Measurements from ENCODE around the gene POLR1G. TPM values are rescaled to one million over a fixed set of nuclear protein-coding genes. Genes with fewer than 3 reads are reported as not detected.

POLR1G gene, protein sequence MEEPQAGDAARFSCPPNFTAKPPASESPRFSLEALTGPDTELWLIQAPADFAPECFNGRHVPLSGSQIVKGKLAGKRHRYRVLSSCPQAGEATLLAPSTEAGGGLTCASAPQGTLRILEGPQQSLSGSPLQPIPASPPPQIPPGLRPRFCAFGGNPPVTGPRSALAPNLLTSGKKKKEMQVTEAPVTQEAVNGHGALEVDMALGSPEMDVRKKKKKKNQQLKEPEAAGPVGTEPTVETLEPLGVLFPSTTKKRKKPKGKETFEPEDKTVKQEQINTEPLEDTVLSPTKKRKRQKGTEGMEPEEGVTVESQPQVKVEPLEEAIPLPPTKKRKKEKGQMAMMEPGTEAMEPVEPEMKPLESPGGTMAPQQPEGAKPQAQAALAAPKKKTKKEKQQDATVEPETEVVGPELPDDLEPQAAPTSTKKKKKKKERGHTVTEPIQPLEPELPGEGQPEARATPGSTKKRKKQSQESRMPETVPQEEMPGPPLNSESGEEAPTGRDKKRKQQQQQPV
- total RNA-seq (2022; extraction: Qiagen RNA extraction), result 42.2 to 51.6 TPM (median 45.0 TPM) in 5 replicates

GRCh38 chr19:45406226-45407090 lies at the start of gene POLR1G:
Gene POLR1G (plus strand): TSS chr19:45406644. CDS start chr19:45406697, 53 bp downstream.

DNA sequence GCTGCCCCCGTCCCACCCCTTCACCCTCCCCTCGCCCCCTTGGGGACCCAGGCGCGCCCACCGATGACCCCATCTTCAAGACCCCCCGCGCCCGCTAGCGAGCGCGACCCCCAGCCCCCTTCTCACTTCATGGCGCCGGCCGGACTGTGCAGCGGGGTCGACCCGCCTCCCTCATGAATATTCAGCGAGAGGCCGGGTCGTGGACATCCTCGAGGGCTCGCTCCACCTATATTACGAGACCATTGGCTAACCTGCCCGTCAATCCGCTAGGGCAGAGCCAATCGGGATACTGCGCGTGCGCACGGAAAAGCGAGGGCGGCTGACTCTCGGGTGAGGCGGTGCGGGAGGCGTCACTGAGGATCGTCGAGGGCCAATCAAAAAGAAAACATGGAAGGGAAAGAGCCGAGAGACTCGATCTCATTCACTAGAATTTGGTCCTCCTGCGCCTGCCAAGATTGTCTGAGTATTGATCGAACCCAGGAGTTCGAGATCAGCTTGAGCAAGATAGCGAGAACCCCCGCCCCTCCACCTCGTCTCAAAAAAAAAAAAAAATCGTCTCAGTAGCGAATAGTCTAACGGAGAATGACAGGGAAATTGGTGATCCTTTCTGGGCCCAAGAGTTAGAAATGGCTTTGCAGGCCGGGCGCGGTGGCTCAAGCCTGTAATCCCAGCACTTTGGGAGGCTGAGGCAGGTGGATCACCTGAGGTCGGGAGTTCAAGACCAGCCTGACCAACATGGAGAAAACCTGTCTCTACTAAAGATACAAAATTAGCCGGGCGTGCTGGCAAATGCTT lies 35.8 kb upstream of the POLR1G start, which contains the start of gene ERCC2:
Gene ERCC2, minus strand, starts transcription at position 164 of the 795 bp plus-strand sequence. Its CDS starts 33 bp downstream, at position 131.

GRCh38 chr19:45404557-45405434 lies 1.6 kb upstream of the POLR1G start, which contains the start of gene PPP1R13L:
Gene PPP1R13L (minus strand): TSS chr19:45405069. CDS start chr19:45398318, 6,751 bp downstream.

DNA sequence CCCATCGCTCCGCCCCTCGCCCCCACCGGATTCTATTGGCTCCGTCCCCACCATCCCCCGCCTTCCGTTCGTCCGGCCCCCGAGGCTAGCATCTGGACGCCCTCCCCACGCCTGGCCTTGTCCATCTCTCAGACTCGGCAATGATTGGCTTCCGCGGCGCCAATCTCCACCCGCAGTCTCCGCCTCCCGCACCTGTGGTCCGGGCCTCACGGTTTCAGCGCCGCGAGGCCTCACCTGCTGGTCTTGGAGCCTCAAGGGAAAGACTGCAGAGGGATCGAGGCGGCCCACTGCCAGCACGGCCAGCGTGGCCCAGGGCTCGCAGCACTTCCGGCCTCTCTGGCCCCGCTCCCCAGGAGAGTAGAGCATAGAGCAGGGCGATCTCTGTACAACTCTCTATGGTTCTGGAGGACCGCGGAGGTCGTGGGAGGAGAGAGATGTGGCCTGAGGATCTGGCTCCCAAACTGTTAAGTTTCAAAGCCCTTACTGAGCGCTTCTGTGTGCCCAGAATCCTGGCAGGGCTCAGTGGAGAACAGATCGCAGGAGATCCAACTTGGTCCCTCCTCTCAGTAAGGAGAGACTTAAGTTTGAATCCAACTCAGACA lies 17.2 kb downstream of the POLR1G start, which contains the start of gene ERCC1:
Gene ERCC1, minus strand, starts transcription at position 329 of the 602 bp plus-strand sequence. CDS start 543 bp downstream, outside the sequence.

Other genes starting within 250 kb of the POLR1G start
- gene NKPD1, start 245.7 kb upstream of the POLR1G start, total RNA-seq (2022; extraction: Qiagen RNA extraction), result 0.51 to 1.2 TPM (median 0.93 TPM) in 5 replicates
- gene TRAPPC6A, start 228.4 kb upstream of the POLR1G start, total RNA-seq (2022; extraction: Qiagen RNA extraction), result 39.5 to 51.0 TPM (median 45.7 TPM) in 5 replicates
- gene BLOC1S3, start 227.9 kb upstream of the POLR1G start, total RNA-seq (2022; extraction: Qiagen RNA extraction), result 27.5 to 36.7 TPM (median 32.6 TPM) in 5 replicates
- gene EXOC3L2, start 161.2 kb upstream of the POLR1G start, total RNA-seq (2022; extraction: Qiagen RNA extraction), result 1.3 to 2.5 TPM (median 2.3 TPM) in 5 replicates
- 6.8 to 10.1 TPM (median 8.3 TPM) in 5 replicates for gene MARK4, start 155.4 kb upstream of the POLR1G start, total RNA-seq (2022; extraction: Qiagen RNA extraction)
- 0.05 to 0.07 TPM (median 0.06 TPM) in 3 of 5 replicates, not detected in the others for gene CKM, start 83.8 kb upstream of the POLR1G start, total RNA-seq (2022; extraction: Qiagen RNA extraction)
- gene KLC3, start 65.9 kb upstream of the POLR1G start, total RNA-seq (2022; extraction: Qiagen RNA extraction), result 0.85 to 1.2 TPM (median 1.2 TPM) in 5 replicates
- gene ERCC2, start 36.1 kb upstream of the POLR1G start, total RNA-seq (2022; extraction: Qiagen RNA extraction), result 9.4 to 13.9 TPM (median 12.3 TPM) in 5 replicates
- gene PPP1R13L, start 1.6 kb upstream of the POLR1G start, total RNA-seq (2022; extraction: Qiagen RNA extraction), result 35.8 to 49.1 TPM (median 40.0 TPM) in 5 replicates
- gene ERCC1, start 17.3 kb downstream of the POLR1G start, total RNA-seq (2022; extraction: Qiagen RNA extraction), result 135 to 175 TPM (median 167 TPM) in 5 replicates
- gene FOSB, start 61.4 kb downstream of the POLR1G start, total RNA-seq (2022; extraction: Qiagen RNA extraction), result 8.7 to 13.2 TPM (median 10.6 TPM) in 5 replicates
- gene RTN2, start 90.4 kb downstream of the POLR1G start, total RNA-seq (2022; extraction: Qiagen RNA extraction), result 11.7 to 14.4 TPM (median 12.6 TPM) in 5 replicates
- 6.2 to 9.9 TPM (median 6.9 TPM) in 5 replicates for gene PPM1N, start 91.8 kb downstream of the POLR1G start, total RNA-seq (2022; extraction: Qiagen RNA extraction)
- gene VASP, start 100.8 kb downstream of the POLR1G start, total RNA-seq (2022; extraction: Qiagen RNA extraction), result 212 to 260 TPM (median 239 TPM) in 5 replicates
- 12.5 to 18.5 TPM (median 16.9 TPM) in 5 replicates for gene OPA3, start 178.2 kb downstream of the POLR1G start, total RNA-seq (2022; extraction: Qiagen RNA extraction)
- 0.15 to 0.66 TPM (median 0.22 TPM) in 5 replicates for gene GPR4, start 195.6 kb downstream of the POLR1G start, total RNA-seq (2022; extraction: Qiagen RNA extraction)
- gene EML2, start 232.8 kb downstream of the POLR1G start, total RNA-seq (2022; extraction: Qiagen RNA extraction), result 19.3 to 27.2 TPM (median 23.1 TPM) in 5 replicates